ENCODE measurements around the gene SLC34A2.
A peak's percentile ranks its signal among the peaks of the same experiment; 100 is the strongest.
"Not testable (repeated sequence)": the region's sequence is repeated elsewhere in the genome, so short reads cannot be mapped to it uniquely, and the experiment has no call there.

The SLC34A2 gene, protein sequence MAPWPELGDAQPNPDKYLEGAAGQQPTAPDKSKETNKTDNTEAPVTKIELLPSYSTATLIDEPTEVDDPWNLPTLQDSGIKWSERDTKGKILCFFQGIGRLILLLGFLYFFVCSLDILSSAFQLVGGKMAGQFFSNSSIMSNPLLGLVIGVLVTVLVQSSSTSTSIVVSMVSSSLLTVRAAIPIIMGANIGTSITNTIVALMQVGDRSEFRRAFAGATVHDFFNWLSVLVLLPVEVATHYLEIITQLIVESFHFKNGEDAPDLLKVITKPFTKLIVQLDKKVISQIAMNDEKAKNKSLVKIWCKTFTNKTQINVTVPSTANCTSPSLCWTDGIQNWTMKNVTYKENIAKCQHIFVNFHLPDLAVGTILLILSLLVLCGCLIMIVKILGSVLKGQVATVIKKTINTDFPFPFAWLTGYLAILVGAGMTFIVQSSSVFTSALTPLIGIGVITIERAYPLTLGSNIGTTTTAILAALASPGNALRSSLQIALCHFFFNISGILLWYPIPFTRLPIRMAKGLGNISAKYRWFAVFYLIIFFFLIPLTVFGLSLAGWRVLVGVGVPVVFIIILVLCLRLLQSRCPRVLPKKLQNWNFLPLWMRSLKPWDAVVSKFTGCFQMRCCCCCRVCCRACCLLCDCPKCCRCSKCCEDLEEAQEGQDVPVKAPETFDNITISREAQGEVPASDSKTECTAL

DNA sequence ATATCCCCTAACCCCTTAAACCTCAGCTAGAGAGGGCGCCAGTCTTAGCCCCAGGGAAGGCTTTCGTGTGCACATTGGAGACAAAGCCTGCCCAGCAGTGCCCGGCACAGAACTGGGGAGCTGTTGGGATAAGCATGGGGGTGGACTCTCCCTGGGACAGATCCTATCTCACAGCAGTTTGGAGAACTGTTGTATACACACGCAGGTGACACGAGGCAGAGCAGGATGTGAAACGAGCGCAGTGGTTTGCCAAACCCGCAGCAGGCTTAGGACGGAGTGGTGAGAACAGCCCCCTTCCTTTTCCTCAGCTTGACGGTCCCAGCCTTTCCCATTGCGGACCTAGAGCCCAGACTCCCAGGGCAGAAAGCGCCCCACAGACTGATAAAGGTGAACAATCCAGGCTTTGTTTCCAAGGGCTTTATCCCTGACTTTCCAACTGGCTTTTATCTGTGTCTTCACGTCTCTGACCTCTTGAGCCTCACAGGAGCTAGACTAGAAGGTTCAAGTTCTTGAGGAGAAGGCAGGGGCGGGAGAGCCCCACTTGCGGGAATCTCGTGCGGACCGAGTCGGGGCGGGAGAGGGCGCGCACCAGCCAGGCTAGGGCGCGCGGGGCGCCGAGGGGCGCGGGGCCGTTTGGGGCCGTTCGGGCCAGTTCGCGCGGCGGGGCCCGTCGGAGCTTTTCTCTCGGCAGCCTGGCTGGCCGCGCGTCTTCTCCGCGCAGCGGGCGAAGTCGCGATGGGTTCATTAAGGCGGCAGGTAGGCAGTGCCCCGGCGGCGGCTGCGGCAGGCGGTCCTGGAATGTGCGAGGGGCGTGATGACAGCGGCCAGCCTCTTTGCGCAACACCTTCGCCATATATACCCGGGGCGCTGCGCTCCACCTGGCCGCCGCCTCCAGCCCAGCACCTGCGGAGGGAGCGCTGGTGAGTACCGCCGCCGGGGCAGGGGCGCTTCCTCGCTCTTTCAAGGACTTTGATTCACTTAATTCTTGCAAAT, at the start of gene SLC34A2:
Gene SLC34A2 (plus strand): TSS at position 881 of the 993 bp plus-strand sequence. CDS start 6,650 bp downstream, outside the sequence.
- peak; percentile 66 for DNase-seq

DNA sequence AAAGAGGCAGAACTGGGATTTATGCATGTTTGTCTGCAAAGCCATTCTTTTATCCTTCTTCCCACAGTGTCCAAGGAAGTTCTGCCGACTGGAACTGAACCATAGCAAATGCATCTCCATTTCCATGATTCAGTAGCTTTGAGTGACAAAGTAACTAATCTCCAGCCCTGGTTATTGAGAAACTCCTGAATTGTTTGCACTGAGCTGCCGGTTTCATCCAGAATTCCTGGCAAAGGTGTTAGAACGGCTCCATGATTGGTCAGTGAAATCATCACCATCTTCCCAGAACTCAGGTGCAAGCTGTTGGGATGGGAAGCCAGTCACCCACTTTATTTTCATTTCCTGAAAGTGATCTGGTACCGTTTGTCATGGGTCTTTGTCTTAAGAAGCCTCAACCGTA, 47.0 kb upstream of the SLC34A2 start:
- DNase-seq, result peak; percentile 7

DNA sequence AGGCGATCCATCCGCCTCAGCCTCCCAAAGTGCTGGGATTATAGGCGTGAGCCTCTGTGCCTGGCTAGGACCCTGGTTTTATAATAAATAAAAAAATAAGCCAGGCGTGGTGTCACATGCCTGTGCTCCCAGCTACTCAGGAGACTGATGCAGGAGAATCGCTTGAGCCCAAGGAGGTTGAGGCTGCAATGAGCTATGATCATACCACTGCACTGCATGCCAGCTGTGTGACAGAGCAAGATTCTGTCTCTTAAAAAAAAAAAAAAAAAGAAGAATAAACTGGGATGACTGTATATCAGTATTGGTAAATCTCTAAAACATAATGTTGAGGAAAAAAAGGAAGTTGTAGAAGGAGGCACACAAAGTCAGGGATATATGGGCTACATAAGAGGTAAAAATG, 45.7 kb upstream of the SLC34A2 start:
- DNase-seq, result no peak

DNA sequence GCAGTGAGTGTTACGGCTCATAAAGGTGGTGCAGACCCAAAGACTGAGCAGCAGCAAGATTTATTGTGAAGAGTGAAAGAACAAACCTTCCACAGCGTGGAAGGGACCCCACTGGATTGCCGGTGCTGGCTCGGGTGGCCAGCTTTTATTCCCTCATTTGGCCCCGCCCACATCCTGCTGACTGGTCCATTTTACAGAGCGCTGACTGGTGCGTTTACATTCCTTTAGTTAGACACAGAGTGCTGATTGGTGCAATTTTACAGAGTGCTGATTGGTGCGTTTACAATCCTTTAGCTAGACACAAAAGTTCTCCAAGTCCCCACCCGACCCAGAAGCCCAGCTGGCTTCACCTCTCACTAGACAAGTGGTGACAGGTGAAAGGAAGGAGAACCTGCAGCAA, 42.0 kb upstream of the SLC34A2 start:
- DNase-seq, result not testable (repeated sequence)

DNA sequence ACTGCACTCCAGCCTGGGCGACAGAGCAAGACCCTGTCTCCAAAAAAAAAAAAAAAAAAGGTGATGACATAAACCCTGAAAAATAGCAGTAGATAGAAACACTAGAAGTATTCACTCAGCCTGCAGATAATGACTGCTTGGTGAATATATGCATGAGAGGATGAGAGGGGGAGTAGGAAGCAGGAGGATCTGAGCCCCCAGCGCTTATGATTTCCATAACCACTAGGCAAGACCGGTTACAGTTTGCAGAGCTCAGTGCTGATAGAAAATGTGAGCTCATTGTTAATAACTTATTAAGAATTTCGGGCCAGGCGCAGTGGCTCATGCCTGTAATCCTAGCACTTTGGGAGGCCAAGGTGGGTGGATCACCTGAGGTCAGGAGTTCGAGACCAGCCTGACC, 40.8 kb upstream of the SLC34A2 start:
- no peak for DNase-seq

DNA sequence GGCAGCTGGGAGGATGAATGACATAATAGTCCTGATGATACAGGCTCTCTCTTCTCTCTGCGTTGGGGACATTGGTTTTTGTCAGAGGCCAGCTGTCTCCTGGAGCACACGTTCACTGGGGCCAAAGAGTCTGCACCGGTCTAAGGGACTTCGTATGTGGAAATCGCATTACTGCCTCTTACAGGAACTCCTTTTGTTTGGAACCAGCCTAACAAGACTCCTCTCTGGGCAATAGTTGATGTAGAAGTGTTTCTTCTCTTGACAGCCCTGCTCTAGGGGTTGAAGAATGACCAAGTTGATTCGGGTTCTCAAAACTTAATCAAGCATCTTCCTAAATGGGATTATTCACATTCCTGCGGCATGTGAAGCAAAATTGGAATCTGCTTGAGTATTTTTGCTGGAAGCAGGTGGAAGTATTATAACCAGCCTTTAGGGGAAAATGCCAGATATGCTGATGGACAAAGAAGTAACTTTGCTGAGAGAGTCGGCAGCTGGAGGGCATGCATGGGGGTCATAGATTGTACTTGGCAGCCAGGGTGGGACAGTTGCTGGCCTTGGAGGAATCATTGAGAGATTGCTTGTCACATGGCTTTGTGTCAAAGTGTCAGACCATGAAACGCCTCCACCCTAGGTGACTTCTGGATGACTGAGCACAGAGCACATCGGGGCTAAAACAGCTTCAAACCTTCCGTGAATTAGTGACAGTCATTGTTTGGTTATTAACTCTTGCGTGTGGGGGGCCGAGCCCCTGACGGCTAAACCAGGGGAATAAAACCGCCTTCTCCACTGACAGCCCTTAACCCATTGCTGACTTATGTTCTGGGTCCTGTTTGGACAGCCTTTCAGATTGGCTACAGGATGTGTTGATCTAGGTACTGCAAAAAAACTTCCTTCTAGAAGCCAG, 34.4 kb upstream of the SLC34A2 start:
- DNase-seq, result no peak

DNA sequence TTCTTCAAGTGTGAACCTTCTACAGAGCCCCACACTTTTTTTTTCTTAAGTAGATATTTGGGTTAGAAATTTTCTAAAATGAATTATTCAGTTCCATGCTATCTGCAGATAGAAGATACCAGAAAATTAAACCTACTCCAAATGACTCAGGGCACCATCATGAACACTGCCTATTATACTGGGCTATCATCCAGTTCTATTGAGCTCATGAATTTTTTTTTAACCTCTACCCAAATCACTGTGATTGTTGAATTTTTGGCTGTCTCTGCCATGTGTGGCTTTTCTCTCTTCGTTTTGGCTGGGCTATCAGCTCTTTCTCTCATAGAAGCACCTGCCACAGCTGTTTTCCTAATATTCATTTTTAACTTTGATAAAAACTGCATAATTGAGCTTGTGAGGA, 31.0 kb upstream of the SLC34A2 start:
- DNase-seq, result no peak

DNA sequence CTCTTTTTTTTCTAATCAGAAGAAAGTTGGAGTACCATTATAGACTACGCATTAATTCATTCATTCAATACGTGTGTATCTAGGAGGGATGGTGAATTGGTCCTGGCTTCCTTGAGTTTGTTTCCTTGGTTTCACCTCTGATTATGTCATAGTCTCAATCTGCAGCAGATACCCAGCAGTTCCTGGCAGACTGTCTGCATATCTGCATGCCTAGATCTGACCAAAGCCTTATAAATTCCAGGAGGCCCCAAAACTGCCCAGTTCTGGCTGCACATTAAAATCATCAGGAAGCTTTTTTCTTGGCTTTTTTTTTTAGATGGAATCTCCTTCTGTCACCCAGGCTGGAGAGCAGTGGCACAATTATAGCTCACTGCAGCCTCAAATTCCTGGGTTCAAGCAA, 27.2 kb upstream of the SLC34A2 start:
- no peak for DNase-seq

DNA sequence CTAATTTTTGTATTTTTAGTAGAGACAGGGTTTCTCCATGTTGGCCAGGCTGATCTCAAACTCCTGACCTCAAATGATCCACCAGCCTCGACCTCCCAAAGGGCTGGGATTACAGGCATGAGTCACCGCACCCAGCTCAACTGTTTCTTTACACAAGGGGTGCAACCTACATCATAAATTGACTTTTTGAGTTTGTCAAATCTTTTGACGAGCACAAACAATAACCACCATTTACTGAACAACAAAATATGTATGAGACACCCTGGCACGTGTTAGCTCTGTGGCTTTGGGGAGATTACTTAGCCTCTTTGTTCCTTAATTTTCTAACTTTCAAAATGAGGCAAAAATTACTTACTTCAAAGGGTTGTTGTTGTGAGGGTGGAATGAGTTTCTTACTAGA, 23.5 kb upstream of the SLC34A2 start:
- no peak for DNase-seq

DNA sequence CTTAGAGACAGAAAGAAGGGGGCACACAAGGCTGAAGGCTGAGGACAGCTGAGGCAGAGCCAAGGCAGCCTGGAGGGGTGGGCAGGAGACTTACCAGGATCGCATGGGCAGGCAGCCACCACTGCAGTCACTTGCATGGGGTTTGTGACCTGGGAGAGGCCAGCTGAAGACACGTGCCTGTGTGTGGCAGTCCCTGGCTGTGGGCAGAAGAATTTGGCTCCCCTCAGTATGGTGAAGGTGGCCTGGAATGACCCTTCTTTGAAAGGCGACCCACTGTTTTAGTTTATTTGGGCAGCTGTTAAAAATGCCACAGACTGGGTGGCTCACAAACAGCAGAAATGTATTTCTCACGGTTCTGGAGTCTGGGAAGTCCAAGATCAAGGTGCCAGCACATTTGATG, 22.1 kb upstream of the SLC34A2 start:
- DNase-seq, result no peak

DNA sequence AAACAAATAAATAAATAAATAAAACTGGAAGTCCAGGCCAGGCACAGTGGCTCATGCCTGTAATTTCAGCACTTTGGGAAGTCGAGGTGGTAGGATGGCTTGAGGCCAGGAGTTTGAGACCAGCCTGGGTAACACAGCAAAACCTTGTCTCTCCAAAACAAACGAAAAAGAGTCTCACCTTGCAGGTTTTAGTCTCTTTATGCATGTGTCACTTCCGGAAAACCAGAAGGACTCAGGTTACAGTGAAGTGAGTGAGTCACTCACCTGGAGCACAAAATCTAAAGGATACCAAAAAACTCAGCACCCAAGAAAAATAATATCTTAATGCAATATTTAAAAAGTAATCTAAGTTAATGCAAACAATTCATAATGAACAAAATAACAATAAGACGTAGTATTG, 20.1 kb upstream of the SLC34A2 start:
- no peak for DNase-seq

DNA sequence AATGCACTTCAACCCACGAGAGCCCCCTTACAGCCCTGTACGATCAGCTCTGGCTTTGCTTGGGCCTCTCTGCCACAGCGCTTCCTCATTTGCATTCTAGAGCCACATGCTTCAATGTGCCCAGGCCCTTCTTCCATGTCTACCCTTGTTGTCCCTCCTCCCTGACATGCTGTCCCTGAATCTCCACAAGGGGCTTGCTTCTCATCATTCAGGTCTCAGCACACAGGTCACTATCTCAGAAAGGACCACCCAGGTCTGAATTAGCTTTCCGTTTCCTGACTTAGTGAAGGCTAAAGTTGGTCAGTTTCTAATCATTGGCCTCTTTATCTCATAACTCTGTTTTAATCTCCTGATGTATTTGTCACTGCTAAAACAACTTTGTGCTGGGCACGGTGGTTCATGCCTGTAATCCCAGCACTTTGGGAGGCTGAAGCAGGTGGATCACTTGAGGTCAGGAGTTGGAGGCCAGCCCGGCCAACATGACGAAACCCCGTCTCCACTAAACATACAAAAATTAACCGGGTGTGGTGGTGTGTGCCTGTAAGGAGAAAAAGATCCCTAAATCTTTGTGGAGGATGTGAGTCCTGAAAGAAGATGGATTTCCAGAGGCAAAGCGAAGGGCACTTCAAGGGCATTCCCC, 17.9 kb upstream of the SLC34A2 start:
- DNase-seq, result no peak

DNA sequence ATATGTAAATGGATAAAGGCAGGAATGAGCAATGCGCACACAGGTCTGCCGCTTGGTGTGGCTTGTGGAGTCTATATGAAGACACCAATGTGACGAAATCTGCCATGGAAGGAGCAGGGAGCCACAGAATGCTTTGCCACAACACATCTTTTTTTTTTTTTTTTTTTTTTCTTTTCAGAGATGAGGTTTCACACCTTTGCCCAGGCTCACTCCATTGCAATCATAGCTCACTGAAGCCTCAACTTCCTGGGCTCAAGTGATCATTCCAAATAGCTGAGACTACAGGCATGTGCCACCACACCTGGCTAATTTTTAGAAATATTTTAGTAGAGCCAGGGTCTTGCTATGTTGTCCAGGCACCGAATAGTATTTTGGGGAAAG, 17.4 kb upstream of the SLC34A2 start:
- no peak for DNase-seq

DNA sequence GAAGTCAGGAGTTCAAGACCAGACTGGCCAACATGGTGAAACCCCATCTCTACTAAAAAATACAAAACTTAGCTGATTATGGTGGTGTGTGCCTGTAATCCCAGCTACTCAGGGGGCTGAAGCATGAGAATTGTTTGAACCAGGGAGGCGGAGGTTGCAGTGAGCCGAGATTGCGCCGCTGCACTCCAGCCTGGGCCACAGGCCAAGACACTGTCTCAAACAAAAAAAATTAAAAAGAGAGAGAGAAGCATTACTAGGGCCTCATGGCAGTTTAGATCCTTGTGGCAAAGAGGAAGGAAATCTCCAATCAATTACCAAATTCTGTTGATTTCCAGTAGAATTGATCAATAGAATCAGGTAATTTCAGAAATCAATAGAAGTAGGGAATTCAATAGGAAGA, 16.8 kb upstream of the SLC34A2 start:
- DNase-seq, result no peak

DNA sequence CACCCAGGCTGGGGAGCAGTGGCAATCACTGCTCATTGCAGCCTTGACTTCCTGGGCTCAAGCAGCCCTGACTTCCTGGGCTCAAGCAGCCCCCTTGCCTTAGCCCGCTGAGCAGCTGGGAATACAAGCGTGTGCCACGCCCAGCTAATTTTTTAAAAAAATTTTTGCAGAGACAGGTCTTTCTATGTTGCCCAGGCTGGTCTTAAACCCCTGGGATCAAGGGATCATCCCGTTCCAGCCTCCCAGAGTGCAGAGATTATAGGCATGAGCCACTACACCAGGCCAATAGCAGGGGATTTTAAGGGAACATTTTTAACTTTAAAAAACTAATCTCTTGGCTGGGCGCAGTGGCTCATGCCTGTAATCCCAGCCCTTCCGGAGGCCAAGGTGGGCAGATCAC, 5.3 kb upstream of the SLC34A2 start:
- no peak for DNase-seq

DNA sequence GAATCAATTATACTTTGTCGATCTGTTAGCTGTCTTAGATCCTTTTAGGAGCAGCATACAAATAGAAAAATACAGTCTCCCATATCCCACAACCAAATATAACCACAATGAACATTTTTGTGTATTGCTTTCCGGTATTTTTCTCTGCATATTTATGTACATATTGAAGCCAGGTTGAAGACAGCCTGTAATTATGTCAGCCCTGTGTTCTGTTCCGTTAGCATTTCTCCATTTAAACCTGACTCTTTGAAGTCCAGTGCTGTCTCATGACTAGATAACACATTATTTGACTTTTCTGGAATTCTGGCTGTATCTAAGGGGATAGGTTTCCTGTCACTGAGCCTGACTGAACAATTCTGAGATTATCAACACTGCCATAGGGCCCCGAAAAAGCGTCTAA, 4.0 kb upstream of the SLC34A2 start:
- no peak for DNase-seq

DNA sequence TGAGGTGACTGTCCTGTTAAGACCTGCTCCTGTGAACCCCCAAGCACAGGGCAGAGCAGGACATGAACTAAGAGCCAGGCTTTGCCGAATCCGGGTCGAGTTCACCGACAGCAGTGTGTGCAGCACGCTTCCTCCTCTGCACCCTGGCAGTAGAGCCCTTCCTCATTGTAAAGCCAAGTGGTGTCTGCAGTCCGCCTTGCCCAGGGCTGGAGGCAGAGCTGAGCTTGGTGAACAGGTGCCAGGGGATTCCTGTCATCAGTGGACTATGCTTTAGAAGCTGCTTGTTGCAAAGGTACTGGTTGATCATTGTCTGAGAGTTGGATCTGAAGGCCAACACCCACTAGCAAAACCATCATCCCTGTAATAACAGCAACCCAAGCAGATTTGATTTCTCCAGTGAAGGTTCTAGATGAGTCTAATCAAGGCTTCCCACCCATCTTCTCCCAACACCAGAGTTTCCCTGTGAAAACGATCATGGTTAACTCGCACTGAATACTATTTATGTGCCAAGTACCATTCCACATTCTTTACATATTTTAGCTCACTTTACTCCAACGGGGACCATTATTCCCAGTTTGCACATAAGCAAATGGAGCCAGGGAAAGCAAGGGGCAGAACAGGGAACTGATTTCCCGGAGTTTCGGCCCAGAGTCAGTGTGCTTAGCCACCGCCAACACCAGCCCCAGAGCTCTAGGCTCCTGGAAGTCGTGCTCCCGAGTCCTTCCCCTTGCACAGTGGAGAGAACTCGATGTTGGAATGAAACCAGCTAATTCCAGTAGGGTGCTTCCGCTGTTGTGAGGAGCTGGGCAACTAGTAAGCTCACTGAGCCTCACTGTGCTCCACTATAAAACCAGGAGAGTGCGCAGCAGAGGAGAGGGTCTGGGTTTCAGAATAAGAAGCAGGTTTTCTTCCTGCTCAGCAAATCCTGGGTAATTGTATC, 1.4 kb upstream of the SLC34A2 start:
- no peak for DNase-seq

DNA sequence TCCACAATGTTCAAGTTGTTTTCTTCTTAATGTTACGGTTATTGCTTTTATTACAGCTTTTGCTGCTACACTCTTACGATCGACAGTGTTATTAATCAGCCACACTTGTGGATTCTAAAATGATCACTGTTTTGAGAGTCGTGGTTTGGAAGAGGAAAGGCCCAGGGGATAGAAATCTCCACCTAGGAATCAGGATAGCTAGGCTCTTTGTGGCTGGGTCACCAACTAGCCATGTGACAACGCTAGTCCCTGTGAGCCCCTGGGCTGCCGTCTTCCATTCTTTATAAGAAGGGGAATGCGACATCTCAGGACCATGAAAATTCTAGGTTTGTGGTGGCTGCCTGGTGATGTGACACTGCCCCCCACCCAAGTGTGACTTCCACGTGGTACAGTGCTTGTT, 380 bp downstream of the SLC34A2 start:
- no peak for DNase-seq

DNA sequence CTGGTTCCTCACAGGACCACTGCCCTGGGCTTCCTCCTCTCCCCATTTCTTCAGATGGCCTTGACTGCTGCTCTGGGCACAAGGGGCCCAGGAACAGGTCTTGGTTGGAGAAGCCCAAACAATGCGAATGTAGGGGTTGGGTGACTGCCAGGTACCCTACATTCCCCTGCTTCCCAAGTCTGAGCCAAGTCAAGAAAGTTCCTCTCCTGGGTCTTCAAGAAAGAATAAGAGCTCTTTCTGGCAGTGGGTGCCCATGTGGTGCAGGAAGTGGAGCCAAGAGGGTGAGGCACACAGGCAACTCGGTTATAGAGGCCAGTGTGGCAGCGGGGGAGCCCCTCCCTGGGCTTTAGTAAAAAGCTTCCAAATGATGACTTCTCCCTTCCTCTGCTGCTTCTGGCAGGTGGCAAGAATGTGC, 2.7 kb downstream of the SLC34A2 start:
- DNase-seq, result no peak

DNA sequence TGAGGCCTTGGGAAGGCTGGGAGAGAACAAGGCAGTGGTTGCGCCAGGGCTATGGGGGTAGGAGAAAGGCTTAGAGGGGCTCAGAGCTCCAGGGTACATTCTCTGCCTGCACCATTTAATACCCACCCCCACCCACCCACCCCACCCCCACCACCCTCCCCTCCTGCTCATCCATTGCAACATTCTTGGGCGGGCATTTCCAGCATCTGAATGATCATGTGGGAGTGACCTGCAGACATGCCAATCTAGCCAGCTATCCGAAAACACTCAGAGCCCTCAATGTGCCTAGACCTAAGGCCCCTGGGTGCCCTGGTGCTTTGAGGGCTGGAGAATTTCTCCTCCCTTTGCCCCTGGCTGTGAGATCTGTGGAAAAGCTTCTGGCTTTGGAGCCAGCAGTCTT, 3.1 kb downstream of the SLC34A2 start:
- no peak for DNase-seq

DNA sequence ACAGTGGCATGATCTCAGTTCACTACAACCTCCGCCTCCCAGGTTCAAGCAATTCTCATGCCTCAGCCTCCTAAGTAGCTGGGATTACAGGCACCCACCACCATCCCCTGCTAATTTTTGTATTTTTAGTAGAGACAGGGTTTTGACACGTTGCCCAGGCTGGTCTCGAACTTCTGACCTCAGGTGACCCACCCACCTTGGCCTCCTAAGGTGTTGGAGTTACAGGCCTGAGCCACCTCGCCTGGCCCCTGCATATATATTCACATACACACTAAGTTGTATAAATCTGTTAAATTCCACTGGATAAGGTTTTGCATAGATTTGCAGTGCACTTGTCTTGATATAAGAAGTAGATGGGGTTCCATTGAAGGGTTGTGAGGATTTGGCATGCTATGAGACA, 5.8 kb downstream of the SLC34A2 start:
- not testable (repeated sequence) for DNase-seq

Data from NCI-H146 (cell line).